Stomach (tissue), 4 donors: ENCODE data around the gene CYP46A1.

Experiments
- CTCF ChIP-seq, 7 experiments: fragments of 450-650 bp in 4 of 7; fragments of 200-600 bp in 3 of 7; sonication (generic) in 3 of 7; IDR thresholded peaks; one replicate each; pipeline ENCODE4 v1.5.1; 2016 to 2019; ENCODE audit warnings: antibody characterized with exemption in 7 of 7, control low read depth in 2 of 7, mild to moderate bottlenecking in 1 of 7
- POLR2A ChIP-seq, 4 donors: fragments of 450-650 bp; IDR thresholded peaks; one replicate each; pipeline ENCODE4 v1.6.1; 2016; ENCODE audit warnings: antibody characterized with exemption in 4 of 4, control low read depth in 2 of 4, mild to moderate bottlenecking in 1 of 4, moderate library complexity in 1 of 4

DNA sequence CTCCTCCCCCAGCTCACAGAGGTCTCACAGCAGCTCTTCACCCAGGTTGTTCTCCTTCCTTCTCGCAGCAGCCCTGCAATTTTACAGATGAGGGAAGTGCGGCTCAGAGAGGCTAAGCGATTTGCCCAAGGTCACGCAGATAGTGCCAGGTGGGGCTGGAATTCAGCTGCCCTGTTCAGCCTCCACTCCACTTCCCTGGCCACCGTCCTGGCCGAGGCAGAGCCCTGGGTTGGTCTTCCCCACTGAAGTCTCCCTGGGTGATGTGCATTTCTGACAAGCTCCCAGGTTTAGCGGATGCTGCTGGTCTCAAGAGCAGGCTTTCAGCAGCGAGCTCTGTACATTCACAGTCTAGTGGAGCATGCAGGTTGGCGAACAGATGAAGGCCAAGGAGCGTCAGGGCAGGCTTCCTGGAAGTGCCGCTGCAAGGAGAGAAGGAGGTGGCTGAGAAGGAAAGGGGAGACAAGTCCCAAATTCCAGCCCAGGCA lies 80.2 kb downstream of the CYP46A1 start:
- TF ChIP-seq CTCF (IDR thresholded peaks at IDR 0.05) (no peak), POLR2A (IDR thresholded peaks at IDR 0.05) (no peak)
